ENCODE results near the gene LASP1.

DNA sequence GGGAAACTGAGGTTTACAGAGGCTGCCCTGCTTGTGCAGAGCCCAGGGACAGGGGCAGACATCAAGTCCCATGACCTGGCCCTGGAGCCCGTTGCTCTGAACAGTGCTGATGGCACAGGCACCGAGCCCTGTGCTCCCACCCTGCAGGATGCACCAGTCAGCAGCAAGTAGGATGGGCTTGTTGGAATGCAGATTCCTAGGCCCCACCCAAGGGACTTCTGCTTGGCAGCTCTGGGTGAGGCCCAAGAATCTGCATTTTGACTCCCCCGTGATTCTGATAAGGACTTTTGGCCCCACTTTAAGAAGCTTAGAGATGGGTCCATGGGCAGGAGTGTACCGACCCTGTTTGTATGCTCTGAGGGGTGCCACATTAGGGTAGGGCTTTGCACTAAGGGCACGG is 23.3 kb downstream of the LASP1 start:
- no peak for TF ChIP-seq POLR2AphosphoS5 (IDR thresholded peaks at IDR 0.05; ENCODE audit: low read depth)
- TF ChIP-seq CTCF (conservative IDR thresholded peaks at IDR 0.05; ENCODE audit: low read depth in 2 of 2), result no peak
- no peak for TF ChIP-seq ETS1 (IDR thresholded peaks at IDR 0.05)
- TF ChIP-seq, protein P1, sequence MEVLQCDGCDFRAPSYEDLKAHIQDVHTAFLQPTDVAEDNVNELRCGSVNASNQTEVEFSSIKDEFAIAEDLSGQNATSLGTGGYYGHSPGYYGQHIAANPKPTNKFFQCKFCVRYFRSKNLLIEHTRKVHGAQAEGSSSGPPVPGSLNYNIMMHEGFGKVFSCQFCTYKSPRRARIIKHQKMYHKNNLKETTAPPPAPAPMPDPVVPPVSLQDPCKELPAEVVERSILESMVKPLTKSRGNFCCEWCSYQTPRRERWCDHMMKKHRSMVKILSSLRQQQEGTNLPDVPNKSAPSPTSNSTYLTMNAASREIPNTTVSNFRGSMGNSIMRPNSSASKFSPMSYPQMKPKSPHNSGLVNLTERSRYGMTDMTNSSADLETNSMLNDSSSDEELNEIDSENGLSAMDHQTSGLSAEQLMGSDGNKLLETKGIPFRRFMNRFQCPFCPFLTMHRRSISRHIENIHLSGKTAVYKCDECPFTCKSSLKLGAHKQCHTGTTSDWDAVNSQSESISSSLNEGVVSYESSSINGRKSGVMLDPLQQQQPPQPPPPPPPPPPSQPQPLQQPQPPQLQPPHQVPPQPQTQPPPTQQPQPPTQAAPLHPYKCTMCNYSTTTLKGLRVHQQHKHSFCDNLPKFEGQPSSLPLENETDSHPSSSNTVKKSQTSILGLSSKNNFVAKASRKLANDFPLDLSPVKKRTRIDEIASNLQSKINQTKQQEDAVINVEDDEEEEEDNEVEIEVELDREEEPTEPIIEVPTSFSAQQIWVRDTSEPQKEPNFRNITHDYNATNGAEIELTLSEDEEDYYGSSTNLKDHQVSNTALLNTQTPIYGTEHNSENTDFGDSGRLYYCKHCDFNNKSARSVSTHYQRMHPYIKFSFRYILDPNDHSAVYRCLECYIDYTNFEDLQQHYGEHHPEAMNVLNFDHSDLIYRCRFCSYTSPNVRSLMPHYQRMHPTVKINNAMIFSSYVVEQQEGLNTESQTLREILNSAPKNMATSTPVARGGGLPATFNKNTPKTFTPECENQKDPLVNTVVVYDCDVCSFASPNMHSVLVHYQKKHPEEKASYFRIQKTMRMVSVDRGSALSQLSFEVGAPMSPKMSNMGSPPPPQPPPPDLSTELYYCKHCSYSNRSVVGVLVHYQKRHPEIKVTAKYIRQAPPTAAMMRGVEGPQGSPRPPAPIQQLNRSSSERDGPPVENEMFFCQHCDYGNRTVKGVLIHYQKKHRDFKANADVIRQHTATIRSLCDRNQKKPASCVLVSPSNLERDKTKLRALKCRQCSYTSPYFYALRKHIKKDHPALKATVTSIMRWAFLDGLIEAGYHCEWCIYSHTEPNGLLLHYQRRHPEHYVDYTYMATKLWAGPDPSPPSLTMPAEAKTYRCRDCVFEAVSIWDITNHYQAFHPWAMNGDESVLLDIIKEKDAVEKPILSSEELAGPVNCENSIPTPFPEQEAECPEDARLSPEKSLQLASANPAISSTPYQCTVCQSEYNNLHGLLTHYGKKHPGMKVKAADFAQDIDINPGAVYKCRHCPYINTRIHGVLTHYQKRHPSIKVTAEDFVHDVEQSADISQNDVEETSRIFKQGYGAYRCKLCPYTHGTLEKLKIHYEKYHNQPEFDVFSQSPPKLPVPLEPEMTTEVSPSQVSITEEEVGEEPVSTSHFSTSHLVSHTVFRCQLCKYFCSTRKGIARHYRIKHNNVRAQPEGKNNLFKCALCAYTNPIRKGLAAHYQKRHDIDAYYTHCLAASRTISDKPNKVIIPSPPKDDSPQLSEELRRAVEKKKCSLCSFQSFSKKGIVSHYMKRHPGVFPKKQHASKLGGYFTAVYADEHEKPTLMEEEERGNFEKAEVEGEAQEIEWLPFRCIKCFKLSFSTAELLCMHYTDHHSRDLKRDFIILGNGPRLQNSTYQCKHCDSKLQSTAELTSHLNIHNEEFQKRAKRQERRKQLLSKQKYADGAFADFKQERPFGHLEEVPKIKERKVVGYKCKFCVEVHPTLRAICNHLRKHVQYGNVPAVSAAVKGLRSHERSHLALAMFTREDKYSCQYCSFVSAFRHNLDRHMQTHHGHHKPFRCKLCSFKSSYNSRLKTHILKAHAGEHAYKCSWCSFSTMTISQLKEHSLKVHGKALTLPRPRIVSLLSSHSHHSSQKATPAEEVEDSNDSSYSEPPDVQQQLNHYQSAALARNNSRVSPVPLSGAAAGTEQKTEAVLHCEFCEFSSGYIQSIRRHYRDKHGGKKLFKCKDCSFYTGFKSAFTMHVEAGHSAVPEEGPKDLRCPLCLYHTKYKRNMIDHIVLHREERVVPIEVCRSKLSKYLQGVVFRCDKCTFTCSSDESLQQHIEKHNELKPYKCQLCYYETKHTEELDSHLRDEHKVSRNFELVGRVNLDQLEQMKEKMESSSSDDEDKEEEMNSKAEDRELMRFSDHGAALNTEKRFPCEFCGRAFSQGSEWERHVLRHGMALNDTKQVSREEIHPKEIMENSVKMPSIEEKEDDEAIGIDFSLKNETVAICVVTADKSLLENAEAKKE (CRISPR knock-in tag; IDR thresholded peaks at IDR 0.05), result no peak
- no peak for TF ChIP-seq EZH2 (IDR thresholded peaks at IDR 0.05; ENCODE audit: low read depth, unreplicated experiment)
- no peak for TF ChIP-seq JUNB (IDR thresholded peaks at IDR 0.05; ENCODE audit: unreplicated experiment)
- TF ChIP-seq CREB1 (CRISPR knock-in tag; IDR thresholded peaks at IDR 0.05; ENCODE audit: low read depth), result no peak
- no peak for TF ChIP-seq STAT1 (IDR thresholded peaks at IDR 0.05; ENCODE audit: unreplicated experiment)
- TF ChIP-seq, protein P2, sequence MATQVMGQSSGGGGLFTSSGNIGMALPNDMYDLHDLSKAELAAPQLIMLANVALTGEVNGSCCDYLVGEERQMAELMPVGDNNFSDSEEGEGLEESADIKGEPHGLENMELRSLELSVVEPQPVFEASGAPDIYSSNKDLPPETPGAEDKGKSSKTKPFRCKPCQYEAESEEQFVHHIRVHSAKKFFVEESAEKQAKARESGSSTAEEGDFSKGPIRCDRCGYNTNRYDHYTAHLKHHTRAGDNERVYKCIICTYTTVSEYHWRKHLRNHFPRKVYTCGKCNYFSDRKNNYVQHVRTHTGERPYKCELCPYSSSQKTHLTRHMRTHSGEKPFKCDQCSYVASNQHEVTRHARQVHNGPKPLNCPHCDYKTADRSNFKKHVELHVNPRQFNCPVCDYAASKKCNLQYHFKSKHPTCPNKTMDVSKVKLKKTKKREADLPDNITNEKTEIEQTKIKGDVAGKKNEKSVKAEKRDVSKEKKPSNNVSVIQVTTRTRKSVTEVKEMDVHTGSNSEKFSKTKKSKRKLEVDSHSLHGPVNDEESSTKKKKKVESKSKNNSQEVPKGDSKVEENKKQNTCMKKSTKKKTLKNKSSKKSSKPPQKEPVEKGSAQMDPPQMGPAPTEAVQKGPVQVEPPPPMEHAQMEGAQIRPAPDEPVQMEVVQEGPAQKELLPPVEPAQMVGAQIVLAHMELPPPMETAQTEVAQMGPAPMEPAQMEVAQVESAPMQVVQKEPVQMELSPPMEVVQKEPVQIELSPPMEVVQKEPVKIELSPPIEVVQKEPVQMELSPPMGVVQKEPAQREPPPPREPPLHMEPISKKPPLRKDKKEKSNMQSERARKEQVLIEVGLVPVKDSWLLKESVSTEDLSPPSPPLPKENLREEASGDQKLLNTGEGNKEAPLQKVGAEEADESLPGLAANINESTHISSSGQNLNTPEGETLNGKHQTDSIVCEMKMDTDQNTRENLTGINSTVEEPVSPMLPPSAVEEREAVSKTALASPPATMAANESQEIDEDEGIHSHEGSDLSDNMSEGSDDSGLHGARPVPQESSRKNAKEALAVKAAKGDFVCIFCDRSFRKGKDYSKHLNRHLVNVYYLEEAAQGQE (IDR thresholded peaks at IDR 0.05; ENCODE audit: unreplicated experiment), result no peak
- TF ChIP-seq EZH2phosphoT487 (IDR thresholded peaks at IDR 0.05; ENCODE audit: unreplicated experiment), result no peak

All from GM23338 (cell line).